HepG2 (cell line): ENCODE data around the gene R3HCC1L. TPM values are rescaled to one million over a fixed set of nuclear protein-coding genes. Genes with fewer than 3 reads are reported as not detected.

ENCODE experiments used
- ATAC-seq: fragments of 200-7000 bp; cut with Tn5 transposase; 3 replicates; pipeline ENCODE4 v1.9.1; 2020; ENCODE audit warnings: mild to moderate bottlenecking, moderate library complexity
- BruUV-seq: library from RNA; stranded (reverse); fragments of 400-500 nt; replicated peaks from 2 replicates; lab custom pipeline; 2021; lab: Mats Ljungman, UMichigan
- CTCF ChIA-PET: fragments of 300-600 bp; formaldehyde crosslinking; extraction: SDS; loops from one replicate; lab custom pipeline; 2021; ENCODE audit warnings: low total read pairs, inconsistent platforms, low intra/inter-chr PET ratio; lab: Yijun Ruan, JAX
- POLR2A ChIA-PET: fragments of 350-600 bp; sonication (Branson Sonifier 250); formaldehyde crosslinking; loops from one replicate; lab custom pipeline; 2020; ENCODE audit warnings: antibody characterized with exemption, inconsistent platforms; lab: Yijun Ruan, JAX
- DNase-seq: peaks from one replicate; pipeline ENCODE4 v3.0.0-alpha.2; 2015; ENCODE audit warnings: low spot score
- FAIRE-seq: peaks from 3 replicates; lab custom pipeline; 2011; peaks lifted over from hg19 to GRCh38; lab: Jason Lieb, UNC
- H2AFZ ChIP-seq: one replicate; pipeline ENCODE4 v1.6.1; 2011; ENCODE audit warnings: low read length, inconsistent platforms
- H3K27ac ChIP-seq: fragments of 300-600 bp; 3 replicates; pipeline ENCODE4 v1.8.0; 2011; ENCODE audit warnings: mixed run types, mild to moderate bottlenecking, mixed read lengths, low read length, inconsistent platforms; ENCODE audit not compliant: insufficient read depth; ENCODE audit errors: extremely low read length
- H3K27me3 ChIP-seq, 2 experiments: fragments of 200-600 bp in 1 of 2; 2 replicates in 1 of 2; 3 replicates in 1 of 2; pipeline versions ENCODE4 v1.6.0 to v1.8.0; 2011; ENCODE audit warnings: low read length in 2 of 2, mild to moderate bottlenecking in 2 of 2, moderate library complexity in 2 of 2, inconsistent platforms in 1 of 2; ENCODE audit not compliant: insufficient read depth in 2 of 2, control insufficient read depth in 1 of 2
- H3K36me3 ChIP-seq, 2 experiments: fragments of 200-600 bp in 1 of 2; replicated peaks in 1 of 2; 2 replicates in 1 of 2; 3 replicates in 1 of 2; pipeline versions ENCODE4 v1.5.1 to v1.8.0; 2011; ENCODE audit warnings: low read length in 2 of 2, inconsistent platforms in 1 of 2; ENCODE audit not compliant: insufficient read depth in 2 of 2, control insufficient read depth in 1 of 2
- H3K4me1 ChIP-seq: 2 replicates; pipeline ENCODE4 v1.5.1; 2012; ENCODE audit warnings: low read length, inconsistent platforms; ENCODE audit not compliant: insufficient read depth
- H3K4me2 ChIP-seq: 2 replicates; pipeline ENCODE4 v1.6.0; 2011; ENCODE audit warnings: low read depth, low read length, inconsistent platforms
- H3K4me3 ChIP-seq, 3 experiments: fragments of 200-600 bp in 1 of 3; sonication (generic), shearing (Covaris generic) in 1 of 3; replicated peaks in 1 of 3; 2 replicates each; pipeline ENCODE4 v1.5.1; 2011 to 2016; ENCODE audit warnings: low read length in 3 of 3, inconsistent platforms in 2 of 3, low read depth in 2 of 3, mild to moderate bottlenecking in 2 of 3, control low read depth in 1 of 3, mixed read lengths in 1 of 3; ENCODE audit not compliant: insufficient read depth in 1 of 3
- H3K79me2 ChIP-seq: one replicate; pipeline ENCODE4 v1.6.1; 2011; ENCODE audit warnings: low read length, inconsistent platforms; ENCODE audit not compliant: insufficient read depth
- H3K9ac ChIP-seq: 2 replicates; pipeline ENCODE4 v1.6.0; 2011; ENCODE audit warnings: mild to moderate bottlenecking, low read depth, low read length, inconsistent platforms; ENCODE audit not compliant: insufficient read depth
- H3K9me3 ChIP-seq: 2 replicates; pipeline ENCODE4 v1.5.1; 2012; ENCODE audit warnings: mild to moderate bottlenecking, low read length
- H4K20me1 ChIP-seq: 2 replicates; pipeline ENCODE4 v1.6.0; 2011; ENCODE audit warnings: inconsistent platforms, mild to moderate bottlenecking, low read length, moderate library complexity; ENCODE audit not compliant: insufficient read depth
- CEBPZ ChIP-seq: IDR thresholded peaks from 2 replicates; pipeline ENCODE4 v1.6.1; 2012; ENCODE audit warnings: low read length, improper control_type of control experiment
- CHD2 ChIP-seq: IDR thresholded peaks from 2 replicates; pipeline ENCODE4 v1.6.1; 2011; ENCODE audit warnings: low read depth, low read length, improper control_type of control experiment
- CTCF ChIP-seq: sonication (generic); formaldehyde crosslinking; IDR thresholded peaks from 2 replicates; pipeline ENCODE4 v1.5.0; 2020; ENCODE audit warnings: mild to moderate bottlenecking, missing genetic modification reagents, moderate library complexity
- HOXD1 ChIP-seq: sonication (generic); formaldehyde crosslinking; IDR thresholded peaks from 2 replicates; pipeline ENCODE4 v1.5.0; 2020; ENCODE audit warnings: missing genetic modification reagents
- KDM4B ChIP-seq: sonication (generic); formaldehyde crosslinking; IDR thresholded peaks from 2 replicates; pipeline ENCODE4 v1.4.0; 2020; ENCODE audit warnings: missing genetic modification reagents
- ONECUT2 ChIP-seq: sonication (generic); formaldehyde crosslinking; IDR thresholded peaks from 2 replicates; pipeline ENCODE4 v1.4.0; 2020; ENCODE audit warnings: missing genetic modification reagents
- RAD21 ChIP-seq: fragments of 450-650 bp; formaldehyde crosslinking; IDR thresholded peaks from 2 replicates; pipeline ENCODE4 v1.5.0; 2020; ENCODE audit warnings: mild to moderate bottlenecking
- RBM22 ChIP-seq: fragments of 200-400 bp; formaldehyde crosslinking; optimal IDR thresholded peaks from 2 replicates; pipeline ENCODE3; 2017; ENCODE audit warnings: mild to moderate bottlenecking, low read length, moderate library complexity
- RXRB ChIP-seq: IDR thresholded peaks from 2 replicates; pipeline ENCODE4 v1.6.1; 2016; ENCODE audit warnings: borderline replicate concordance, missing genetic modification reagents, missing compliant biosample characterization
- SMC3 ChIP-seq: IDR thresholded peaks from 2 replicates; pipeline ENCODE4 v1.6.1; 2011; ENCODE audit warnings: low read length, improper control_type of control experiment
- STAG1 ChIP-seq: sonication (generic); formaldehyde crosslinking; IDR thresholded peaks from 2 replicates; pipeline ENCODE4 v1.4.0; 2020; ENCODE audit warnings: missing genetic modification reagents
- ZNF513 ChIP-seq: sonication (generic); formaldehyde crosslinking; conservative IDR thresholded peaks from 2 replicates; pipeline ENCODE4 v1.5.0; 2020; ENCODE audit warnings: missing genetic modification reagents
- ZNF713 ChIP-seq: sonication (generic); formaldehyde crosslinking; IDR thresholded peaks from 2 replicates; pipeline ENCODE4 v1.4.0; 2020; ENCODE audit warnings: mild to moderate bottlenecking, missing genetic modification reagents
- WGBS: methylation state at CpG from one replicate; pipeline ENCODE4 v1.1.6; 2017; ENCODE audit warnings: low lambda C conversion rate; 5-methylcytosine and 5-hydroxymethylcytosine counted together
- in situ Hi-C: cut with HindIII; loops from 2 replicates; pipeline ENCODE4 v1.10.0; 2017; ENCODE audit warnings: low pct_unique_long_range_greater_than_20kb; ENCODE audit not compliant: extremely low pct_ligation_motif_present
- intact Hi-C: fragments of 100-400 bp; cut with micrococcal nuclease; formaldehyde crosslinking; loops from one replicate; pipeline ENCODE4 v1.10.0; 2022; ENCODE audit not compliant: unreplicated experiment
- polyA plus RNA-seq, 8 experiments: library from polyadenylated mRNA; depleted of rRNA in 3 of 8; stranded (reverse) in 7 of 8; unstranded in 1 of 8; fragments of >200 nt; fragmentation: Illumina TruSeq in 4 of 8; extraction: Trizol in 4 of 8; gene quantifications; 2 replicates each; pipeline versions ENCODE4 v1.2.1 to v1.2.3, GENCODE V29; 2011 to 2016; ENCODE audit warnings: low read depth in 4 of 8, missing spikeins in 1 of 8, mixed read lengths in 1 of 8; ENCODE audit not compliant: insufficient read depth in 1 of 8
- total RNA-seq, 5 experiments: library from RNA; depleted of rRNA; stranded (reverse); fragments of >200 nt; fragmentation: Illumina TruSeq; extraction: Trizol; gene quantifications; 2 replicates each; pipeline ENCODE4 v1.2.3, GENCODE V29; 2016; ENCODE audit warnings: low read depth in 1 of 5

The R3HCC1L gene
- total and polyA plus RNA-seq, 2 of the 13 experiments (the other 11 are each of a cell fraction or from before 2014, with no cell fraction given) = 6.5 to 12.2 TPM

GRCh38 chr10:98240524-98240923 lies 106.1 kb downstream of the R3HCC1L start (continued):
- TF ChIP-seq ONECUT2 (CRISPR knock-in tag) = no peak
- no peak for TF ChIP-seq ZNF713 (CRISPR knock-in tag)
- no peak for TF ChIP-seq RBM22

GRCh38 chr10:98242823-98243222 lies 108.4 kb downstream of the R3HCC1L start:
- no peak for ATAC-seq
- Histone ChIP-seq H3K4me2 (no peak overlapping the region), H4K20me1 (no peaks in the 10 kb centered on the region)
- 0 out of 2 replicates have a peak, but pooled peaks have one; percentile 36 for TF ChIP-seq RAD21 (CRISPR knock-in tag)
- peak; percentile 71 for TF ChIP-seq STAG1 (CRISPR knock-in tag)
- TF ChIP-seq KDM4B (CRISPR knock-in tag) = no peak
- no peak for TF ChIP-seq HOXD1 (CRISPR knock-in tag)
- TF ChIP-seq ZNF513 (CRISPR knock-in tag) = no peak
- TF ChIP-seq CEBPZ = no peak
- TF ChIP-seq CHD2 = no peak
- TF ChIP-seq SMC3 = peak; percentile 36; the same call in 1 of the 2 replicates
- peak; percentile 60 for TF ChIP-seq CTCF (CRISPR knock-in tag)
- TF ChIP-seq RXRB (CRISPR knock-in tag) = no peak
- TF ChIP-seq, all 625 proteins: peak for 4
- peak; percentile 37 for FAIRE-seq
- DNase-seq = no peak
- WGBS = 96% methylated on average over 1 of the region's 1 CpG
- POLR2A ChIA-PET = no interaction called here
- Histone ChIP-seq H3K9ac (no peak overlapping the region), H3K79me2 (no peaks in the 10 kb centered on the region), H3K4me1 (no peaks in the 10 kb centered on the region), H3K9me3 (no peaks in the 10 kb centered on the region), H3K27ac (no peak overlapping the region), H3K4me3 (no peak overlapping the region), H3K36me3 (peaks cover 8 to 41% of the 10 kb centered on the region in 2 experiments), H2AFZ (no peak overlapping the region), H3K27me3 (no peaks in the 10 kb centered on the region)
- in situ Hi-C loops = loop anchor here (10.0 kb wide), 1 partner anchor 62 kb away; no protein-coding TSS in a partner anchor
- BruUV-seq = no TSS peak
- intact Hi-C loops = loop anchor here (1.0 kb wide), 1 partner anchor 66 kb away; no protein-coding TSS in a partner anchor
- CTCF ChIA-PET = interaction anchor here (1.3 to 2.3 kb wide), 2 partner anchors 25 to 67 kb away, joined by 3 to 23 read pairs; partner anchors contain the start of gene LOXL4
